NCI-H1694 treated with DMSO at 0.1 percent for 48 hours (cell line): ENCODE data around the gene CREBBP.

ENCODE experiments used
- DNase-seq: peaks from one replicate; lab custom pipeline; 2025; lab: John Stamatoyannopoulos, UW

Gene CREBBP

DNA sequence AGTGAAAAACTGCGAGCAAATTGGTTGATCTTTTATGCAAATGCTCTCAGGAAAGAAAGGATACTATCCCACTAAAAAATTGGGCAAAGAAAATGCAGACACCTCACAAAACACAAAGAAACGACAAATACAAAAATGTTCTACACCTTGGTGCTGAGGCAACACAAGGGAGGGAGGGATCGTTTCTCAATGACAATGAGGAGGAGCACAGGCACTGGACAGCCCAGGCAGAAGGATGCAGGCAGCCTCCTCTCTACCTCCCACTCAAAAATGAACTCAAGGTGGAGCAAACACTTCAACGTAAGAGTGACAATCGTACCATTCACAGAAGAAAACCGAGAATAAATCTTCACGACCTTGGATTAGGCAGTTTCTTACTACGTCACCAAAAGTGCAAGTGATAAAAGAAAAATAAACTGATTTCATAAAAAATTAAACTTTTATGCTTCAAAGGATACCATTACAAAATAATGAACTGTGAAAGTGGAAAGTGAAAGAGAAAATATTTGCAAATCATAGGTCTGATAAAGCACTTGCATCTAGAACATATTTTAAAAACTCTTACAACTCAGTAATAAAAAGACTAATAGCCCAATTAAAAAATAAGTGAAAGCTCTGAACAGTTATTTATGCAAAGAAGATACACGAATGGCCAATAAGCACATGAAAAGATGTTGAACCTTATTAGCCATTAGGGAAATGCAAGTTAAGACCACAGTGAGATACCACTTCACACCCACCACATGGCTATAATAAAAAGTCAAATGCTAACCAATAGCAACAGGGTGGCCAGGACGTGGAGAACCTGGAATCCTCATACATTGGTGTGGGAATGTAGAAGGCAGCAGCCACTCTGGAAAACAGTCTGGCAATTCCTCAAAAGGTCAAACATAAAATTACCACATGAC is 82.4 kb downstream of the CREBBP start:
- no peak for DNase-seq

DNA sequence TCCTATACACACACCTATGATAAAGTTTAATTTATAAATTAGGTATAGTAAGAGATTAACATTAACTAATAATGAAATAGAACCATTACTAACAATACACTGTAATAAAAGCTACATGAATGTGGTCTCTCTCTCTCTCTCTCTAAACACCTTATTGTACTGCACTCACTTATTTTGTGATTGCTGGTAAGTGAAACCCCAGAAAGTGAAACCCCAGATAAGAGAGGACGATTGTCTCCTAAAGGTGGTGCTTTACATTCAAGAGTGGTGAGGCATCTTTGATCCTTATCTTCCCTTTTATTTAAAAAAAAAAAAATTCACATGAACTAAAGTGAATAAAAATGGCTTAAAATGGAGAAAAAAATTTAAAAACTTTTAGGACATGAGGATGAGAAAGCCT is 83.0 kb downstream of the CREBBP start:
- DNase-seq = no peak

DNA sequence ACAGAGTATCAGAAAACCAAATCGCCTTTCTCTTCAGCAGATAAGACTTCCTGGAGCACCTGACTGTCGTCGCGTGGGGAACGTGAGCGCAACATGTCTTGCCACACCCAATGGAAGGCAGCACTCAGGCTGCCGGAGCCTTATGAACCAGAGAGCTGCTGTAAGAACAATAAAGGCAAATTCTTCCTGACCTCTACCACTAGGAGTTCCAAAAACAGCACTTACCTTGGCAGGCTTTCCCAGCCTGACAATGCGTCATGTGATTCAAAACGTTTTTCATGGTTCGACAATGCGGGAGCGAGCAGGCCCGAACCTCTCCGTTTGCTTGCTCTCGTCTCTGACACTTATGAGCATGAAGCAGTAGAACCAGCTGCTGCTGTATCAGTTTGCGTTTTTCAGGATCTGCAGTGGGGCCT is 87.3 kb downstream of the CREBBP start:
- no peak for DNase-seq

DNA sequence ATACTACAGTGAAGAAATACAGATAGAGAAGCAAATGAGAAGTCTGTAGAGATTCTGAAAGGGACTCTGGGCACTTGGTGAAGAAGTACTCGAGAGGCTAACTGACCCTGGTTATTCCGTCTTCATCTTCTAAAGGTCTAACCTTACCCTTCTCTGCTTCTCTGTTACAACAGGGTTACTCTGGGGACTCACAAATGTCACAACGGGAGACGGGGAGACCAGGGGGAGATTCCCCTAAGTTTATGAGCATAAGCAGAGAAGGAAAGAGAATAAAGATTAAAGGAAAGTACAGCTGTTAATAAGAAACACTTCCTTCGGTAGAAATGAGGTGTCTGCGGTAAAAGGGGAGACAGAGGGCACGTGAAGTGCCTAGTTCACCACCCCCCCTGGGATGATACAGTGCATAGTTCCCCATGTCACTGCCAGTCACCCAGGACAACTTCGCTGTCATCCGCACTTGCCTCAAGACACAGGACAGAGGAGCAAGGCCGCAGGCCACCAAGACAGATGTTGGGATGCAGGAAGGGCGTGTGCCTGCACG is 88.0 kb downstream of the CREBBP start:
- no peak for DNase-seq

DNA sequence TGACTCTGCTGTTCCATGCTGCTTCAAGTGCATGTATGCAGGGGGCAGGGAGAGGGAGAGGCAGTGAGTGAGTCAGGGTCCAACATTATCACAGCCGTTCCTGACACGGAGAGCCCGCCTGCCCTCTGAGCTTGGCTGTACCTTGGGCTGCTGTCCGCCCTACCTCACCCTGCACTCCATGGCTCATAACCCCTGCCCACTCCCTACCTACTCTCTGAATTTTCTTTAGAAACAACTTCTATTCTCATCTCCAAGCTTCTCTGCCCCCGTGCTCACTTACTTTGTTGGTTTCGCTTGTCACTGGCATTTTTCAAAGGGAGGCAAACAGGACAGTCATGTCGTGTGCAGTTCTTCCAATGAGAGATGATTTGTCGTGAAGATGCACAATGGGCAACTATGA is 88.8 kb downstream of the CREBBP start:
- DNase-seq = no peak

DNA sequence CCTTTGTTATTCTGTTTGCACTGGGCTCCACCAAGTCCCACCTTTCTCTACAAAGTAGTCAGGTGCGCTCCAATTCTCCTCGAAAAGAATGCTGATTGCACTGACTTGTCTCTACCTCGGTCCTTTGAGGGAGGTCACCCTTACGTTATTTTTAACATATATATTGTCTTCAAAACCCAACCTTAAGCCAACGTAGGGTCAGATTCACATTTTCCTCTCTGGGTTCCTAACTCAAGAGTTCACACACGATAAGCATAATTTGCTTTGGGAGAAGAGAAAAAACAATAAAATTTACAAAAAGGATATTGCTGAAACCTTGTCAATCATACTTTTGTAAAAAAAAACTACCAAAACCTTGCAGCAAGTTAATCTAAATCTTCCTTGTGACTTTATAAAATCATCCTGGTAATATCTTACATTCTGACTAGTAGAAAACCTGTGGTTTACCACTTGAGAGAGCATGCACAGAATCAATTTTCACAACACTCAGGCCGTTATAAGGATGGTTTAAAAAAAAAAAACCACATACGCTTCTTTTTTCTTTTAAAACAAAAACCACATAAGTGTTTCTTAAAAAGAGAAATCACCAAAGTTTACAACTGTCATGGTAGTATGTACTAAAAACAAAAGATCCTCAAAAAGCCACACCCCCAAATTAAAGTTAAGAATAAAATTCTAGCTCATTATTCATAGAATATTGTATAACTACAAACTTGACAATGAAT is 91.0 kb downstream of the CREBBP start:
- DNase-seq = no peak

DNA sequence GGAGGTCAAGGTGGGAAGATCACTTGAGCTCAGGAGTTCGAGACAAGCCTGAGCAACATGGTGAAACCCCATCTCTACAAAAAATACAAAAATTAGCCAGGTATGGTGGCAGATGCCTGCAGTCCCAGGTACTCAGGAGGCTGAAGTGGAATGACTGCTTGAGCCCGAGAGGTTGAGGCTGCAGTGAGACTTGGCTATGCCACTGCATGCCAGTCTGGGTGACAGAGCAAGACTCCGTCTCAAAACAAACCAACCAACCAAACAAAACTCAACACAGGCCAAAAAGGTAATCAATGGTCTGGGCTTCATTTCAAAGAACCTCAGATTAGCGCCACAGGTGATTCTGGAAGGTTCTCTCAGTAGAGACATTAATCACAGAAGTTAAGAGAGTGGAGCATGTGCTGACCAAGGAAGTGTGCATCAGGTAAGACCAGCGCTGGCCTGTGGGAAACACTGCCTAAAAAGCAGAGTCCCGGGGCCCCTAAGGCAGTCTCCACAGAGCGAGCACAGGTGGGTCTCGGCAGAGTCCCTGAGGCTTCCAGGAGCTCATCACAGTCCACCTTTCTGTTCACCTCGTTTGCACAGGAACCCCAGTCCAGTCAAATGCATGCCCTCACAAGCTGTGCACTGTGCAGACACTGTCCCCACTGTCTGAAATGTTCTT is 91.7 kb downstream of the CREBBP start:
- no peak for DNase-seq

DNA sequence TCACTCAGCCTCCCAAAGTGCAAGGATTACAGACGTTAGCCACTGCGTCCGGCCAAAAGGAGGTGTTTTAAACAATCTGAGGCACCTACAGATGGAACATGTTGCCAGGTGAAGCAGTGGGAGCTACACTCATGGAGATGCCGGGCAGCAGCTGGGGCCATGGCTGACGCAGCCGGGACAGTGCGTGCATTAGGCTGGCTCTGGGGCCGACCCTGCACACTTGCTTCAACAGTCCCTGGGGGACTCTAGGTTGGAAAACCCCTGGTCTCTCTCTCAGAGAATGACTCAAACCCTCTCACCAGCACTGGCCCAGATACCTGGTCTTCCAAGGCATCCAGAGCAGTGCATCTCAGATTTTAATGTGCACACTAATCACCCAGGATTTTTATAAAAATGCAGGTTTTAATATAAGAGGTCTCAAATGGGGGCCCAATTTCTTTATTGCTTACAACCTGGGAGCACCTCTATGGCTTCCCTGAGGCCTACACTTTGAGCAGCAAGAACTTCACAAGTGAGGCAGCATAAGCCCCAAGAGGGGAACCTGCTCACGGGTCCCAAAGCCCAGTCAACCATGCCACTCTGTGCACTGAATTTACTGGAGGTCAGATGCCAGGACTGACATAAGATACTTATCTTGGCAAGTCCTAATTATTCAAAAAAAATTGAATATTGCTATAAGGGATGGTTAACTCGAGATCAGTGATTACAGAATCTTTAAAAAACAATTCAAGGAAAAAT is 92.4 kb downstream of the CREBBP start:
- no peak for DNase-seq

DNA sequence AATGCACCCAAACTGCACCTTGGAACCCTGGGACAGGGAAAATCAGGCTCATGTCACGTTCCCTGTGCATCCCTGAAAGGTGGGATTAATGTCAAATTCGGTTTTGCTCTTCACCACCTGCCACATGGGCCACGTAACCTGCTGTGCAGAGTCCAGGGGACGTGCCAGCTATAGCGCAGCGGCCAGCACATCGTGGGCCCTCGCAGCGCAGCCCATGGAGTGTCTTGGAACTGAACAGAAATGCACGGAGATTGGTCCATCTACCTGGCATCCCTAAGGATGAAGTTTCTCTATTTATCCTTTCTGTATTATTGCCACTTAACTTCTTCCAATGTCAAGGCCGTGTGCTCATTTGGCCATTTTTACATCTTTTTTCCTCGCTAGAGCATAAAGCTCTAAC is 95.1 kb downstream of the CREBBP start:
- DNase-seq = no peak

DNA sequence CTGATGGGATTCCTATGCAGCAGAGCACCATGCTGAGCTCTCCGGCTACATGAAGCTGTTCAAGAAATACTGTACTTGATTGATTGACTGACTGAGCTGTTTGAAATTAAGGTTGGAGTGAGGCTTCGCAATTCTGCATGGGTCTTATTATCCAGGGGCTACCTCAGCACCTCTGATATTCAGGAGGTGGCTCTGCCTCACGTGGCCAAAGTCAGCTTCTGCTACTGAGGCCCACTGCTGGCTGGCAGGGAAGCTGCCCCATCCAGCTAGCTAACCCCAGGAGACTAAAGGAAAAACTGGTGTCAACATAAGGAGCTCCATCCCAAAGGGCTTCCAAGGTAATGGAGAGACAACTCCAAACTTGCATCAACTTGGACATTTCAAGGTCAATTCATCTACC is 97.0 kb downstream of the CREBBP start:
- DNase-seq = no peak

DNA sequence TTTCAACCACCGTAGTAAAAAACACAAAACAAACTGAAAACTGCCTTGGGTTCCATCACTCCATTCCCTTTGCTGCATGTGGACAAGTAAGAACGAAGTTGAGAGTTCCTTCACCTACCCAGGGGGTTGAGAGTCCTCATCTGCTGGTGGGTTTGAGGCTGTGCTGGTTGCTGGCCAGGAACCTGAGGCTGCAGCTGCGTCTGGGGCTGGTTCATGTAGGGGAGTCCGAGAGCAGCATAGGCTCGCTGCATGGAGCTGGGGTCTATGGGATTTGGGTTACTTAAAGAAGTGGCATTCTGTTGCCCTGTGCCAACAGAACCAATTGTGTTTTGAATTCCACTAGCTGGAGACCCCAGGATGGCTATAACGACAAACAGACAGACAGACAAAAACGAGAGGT is 97.9 kb downstream of the CREBBP start:
- DNase-seq = no peak

DNA sequence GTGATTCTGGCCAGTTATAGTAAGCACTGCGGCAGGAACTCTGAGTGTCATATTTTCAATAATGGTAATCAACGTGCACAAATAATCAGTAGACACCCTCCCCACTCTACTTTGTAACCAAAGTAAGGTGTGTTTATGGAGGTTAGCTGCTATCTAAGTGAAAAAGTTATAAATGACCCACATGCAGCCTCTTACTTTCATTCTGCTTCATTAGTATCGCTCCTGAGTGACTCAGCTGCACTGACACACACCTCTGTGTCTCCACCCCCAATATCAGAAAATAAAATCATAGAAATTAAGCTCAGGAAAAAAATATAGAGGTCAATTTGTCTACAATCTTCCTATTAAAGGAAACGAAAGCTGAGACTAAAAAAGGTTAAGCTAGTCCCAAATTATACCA is 99.1 kb downstream of the CREBBP start:
- DNase-seq = no peak

DNA sequence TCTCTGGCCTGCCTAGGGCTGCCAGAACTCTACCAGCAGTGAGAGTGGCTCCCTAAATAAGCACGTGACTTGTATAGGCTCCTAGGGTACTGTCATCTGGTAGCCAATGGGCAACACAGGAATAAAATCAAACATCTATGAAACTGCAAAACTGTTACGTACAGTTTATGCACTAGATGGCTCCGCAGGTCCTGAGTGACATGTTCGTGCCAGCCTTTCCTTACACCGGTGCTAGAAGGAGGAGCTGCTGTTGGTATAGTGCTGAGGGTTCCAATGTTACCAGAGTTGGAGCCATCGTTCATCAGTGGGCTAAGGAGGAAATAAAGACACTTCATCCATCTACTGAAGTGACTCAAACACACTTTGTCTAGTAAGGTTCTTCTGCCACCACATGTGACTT is 99.9 kb downstream of the CREBBP start:
- DNase-seq = peak; percentile 13

DNA sequence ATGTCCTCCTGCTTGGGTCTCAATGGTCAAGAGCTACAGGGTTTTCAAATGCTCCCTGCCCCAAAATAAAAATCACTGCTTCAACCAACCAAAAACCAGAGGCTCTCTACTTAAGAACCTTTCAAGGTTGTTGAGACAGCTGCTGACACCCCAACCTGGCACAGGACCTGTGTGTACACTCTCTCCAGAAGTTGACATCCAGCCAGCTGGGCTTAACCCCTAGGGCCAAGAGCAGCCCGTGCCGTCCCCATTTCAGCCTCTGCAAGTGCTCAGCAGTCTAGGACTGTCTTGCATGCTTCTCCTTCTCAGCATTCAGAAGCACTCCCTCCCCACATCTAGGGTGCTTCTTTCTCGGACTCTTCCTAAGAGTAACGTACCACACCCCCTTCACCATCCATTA is 104.2 kb downstream of the CREBBP start:
- DNase-seq = no peak

DNA sequence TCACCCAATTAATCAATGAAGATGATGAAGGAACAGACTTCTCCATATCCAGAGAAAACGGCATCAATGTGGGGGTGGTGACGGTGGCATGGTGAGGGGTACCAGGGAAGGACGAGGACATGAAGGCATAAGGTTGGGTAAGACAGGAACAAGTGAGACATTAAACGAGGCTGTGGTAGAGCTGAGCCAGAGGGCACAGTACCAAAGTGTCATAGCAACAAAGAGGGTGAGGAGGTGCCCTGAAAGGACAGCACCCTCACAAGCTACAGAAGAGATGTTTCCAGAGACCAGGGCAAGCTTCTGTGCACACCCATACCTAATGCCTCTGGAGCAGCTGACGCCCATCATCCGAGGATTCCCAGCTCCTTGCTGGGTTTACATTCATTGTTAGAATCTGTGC is 105.7 kb downstream of the CREBBP start:
- DNase-seq = no peak

DNA sequence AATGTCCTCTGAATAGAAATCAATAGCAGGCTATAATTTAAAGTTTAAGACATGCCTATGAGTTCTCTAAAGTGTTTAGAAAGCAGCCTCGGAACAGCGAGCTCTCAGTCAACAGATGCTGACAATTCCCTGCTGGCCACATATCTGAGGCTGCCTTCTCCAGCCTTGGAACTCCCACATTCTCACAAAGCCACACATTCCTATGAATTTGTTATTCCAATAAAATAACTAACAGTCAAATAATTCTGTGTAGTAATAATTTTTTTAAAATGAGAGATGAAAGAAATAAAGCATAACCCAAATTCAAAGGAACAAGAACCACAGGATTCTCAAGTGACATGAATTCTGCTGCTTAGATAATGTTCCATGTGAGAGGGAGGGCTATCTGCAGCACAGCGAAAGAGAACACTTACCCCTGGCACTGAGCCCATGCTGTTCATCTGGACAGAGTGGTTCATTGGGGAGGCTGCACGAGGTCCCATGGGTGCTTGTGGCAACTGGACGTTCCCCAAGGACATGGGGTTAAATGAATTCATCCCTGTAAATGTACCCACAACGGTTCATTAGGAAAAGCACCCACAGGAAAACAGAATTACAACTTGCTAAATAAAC is 106.3 kb downstream of the CREBBP start:
- no peak for DNase-seq

DNA sequence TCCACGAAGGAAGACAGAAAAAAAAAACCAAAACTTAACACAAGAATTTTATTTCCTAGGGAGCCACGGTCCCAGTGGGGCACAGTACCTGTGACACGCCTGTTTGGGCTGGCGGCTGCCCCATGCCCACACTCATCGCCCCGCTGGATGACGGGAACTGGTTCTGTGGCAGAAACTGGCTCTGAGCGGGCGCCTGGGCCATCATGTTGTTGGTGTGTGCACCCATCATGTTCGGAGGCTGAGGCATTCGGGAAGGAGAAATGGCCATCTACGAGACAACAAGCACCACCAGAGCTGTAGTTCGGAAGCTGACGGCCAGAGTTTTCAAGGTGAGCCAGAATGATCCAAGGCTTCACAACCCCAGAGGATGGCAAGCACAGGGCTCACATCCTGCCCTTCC is 106.8 kb downstream of the CREBBP start:
- no peak for DNase-seq

DNA sequence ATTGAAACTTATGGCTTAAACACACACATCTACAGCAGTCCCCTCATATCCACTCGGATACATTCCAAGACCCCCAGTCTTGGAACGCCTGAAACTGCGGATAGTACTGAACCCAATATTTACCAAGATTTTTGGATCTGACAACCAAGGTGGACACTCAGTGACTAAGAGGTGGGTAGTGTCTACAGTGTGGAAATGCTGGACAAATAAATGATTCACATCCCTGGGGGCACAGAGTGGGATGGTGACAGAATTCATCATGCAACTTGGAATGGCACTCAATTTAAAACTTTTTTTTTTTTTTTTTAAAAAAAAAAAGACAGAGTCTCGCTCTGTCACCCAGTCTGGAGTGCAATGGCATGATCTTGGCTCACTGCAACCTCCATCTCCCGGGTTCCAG is 109.0 kb downstream of the CREBBP start:
- DNase-seq = no peak

DNA sequence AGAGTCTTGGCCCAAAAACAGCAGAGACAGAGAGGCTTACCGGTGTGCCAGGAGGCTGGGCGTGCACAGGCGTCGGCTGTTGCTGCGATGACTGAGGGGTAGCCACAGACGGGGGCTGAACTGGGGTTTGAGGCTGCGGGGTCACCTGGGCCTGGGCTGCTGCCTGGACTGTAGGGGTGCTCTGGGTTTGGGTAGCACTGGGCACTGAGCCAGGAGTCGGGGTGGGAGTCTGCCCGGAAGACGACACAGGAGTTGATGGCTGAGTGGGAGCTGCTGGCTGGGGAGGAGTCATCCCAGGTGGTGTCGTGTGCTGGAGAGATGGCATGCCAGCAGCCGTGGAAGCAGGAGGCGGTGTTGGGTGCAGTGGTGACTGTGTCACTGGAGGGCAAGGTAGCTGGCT is 110.0 kb downstream of the CREBBP start:
- no peak for DNase-seq

DNA sequence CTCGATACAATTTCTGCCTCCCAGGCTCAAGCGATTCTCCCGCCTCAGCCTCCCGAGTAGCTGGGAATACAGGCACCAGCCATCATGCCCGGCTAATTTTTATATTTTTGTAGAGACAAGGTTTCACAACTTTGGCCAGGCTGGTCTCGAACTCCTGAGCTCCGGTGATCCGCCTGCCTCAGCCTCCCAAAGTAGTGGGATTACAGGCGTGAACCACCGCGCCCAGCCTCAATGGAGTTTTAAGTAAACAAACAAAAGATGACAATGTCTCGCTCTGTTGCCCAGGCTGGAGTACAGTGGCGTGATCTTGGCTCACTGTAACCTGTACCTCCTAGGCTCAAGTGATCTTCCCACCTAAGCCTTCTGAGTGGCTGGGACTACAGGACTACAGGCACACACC is 110.6 kb downstream of the CREBBP start:
- DNase-seq = no peak

DNA sequence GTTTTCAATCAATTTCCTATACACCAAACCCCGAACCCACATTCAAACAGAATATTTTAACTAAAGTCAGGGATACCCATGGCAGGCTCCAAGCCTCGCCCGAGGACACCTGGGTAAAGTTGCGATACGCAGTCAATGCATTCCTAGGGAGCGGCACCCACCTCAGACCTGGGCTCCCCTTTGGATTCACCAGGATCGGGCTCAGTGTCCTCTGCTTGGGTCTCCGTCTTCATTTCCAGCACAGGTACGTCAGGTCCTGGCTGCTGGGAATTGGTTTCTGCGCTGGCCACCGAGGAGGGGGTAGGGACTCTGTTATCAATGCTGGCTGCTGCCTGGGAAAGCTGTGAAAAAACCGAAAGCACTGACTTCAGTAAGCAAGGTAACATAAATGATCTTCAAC is 111.5 kb downstream of the CREBBP start:
- no peak for DNase-seq
